GM23248 (cell line): ENCODE results near the gene SF3B2.

Source experiments
- EZH2 ChIP-seq: fragments of 200-600 bp; sonication (generic); IDR thresholded peaks from 2 replicates; pipeline ENCODE4 v1.6.1; 2018; ENCODE audit warnings: antibody characterized with exemption, mild to moderate bottlenecking; ENCODE audit not compliant: insufficient read depth, poor library complexity, severe bottlenecking
- EZH2phosphoT487 ChIP-seq: fragments of 200-600 bp; sonication (generic); IDR thresholded peaks from 2 replicates; pipeline ENCODE4 v1.6.1; 2018; ENCODE audit warnings: antibody characterized with exemption, moderate library complexity, mild to moderate bottlenecking, low read depth; ENCODE audit not compliant: insufficient read depth

DNA sequence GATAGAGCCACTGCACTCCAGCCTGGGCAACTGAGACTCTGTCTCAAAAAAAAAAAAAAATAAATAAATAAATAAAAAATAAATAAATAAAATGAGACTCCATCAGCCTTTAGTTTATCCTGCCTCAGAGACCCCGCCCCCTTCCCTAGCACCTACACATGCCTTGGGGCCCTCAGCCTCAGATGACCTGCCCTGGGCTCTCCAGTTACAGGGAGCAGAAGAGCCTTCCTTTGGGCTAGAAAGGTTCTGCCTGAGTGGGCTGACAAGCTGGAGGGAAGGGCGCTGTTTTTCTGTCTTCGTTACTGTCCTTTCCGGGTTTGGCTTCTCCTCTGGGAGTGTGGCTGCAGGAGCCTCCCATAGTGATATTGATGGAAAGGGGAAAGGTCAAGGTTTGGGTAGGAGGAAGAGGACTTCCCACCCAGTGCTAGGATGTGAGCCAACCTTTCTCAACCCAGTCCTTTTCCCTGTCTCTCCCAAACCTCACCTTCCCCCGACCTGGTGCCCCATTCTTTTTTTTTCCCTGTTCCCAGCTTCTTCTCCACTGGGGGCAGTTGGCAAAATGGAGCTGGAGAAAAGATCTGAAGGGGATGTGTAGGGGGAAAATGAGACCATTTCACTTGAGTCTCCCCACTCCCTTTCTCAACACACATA is 1.5 kb upstream of the SF3B2 start:
- no peak for TF ChIP-seq EZH2
- TF ChIP-seq EZH2phosphoT487, result no peak
